A549 (cell line): ENCODE data around the gene THBS2. TPM values are rescaled to one million over a fixed set of nuclear protein-coding genes. Genes with fewer than 3 reads are reported as not detected.

ENCODE experiments used
- ATAC-seq, 2 experiments: fragments of 200-7000 bp in 1 of 2; fragments of >200 bp in 1 of 2; cut with Nextera tagmentation in 1 of 2; cut with Tn5 transposase in 1 of 2; 3 replicates each; pipeline versions ENCODE4 v1.8.0 to v1.9.1; 2018 to 2020; ENCODE audit warnings: mild to moderate bottlenecking in 1 of 2, moderate library complexity in 1 of 2
- CTCF ChIA-PET: fragments of 300-600 bp; sonication (Branson Sonifier 250); formaldehyde crosslinking; extraction: SDS; loops from one replicate; lab custom pipeline; 2021; ENCODE audit warnings: antibody characterized with exemption, inconsistent platforms; lab: Yijun Ruan, JAX
- POLR2A ChIA-PET: fragments of 350-600 bp; formaldehyde crosslinking; extraction: SDS; loops from one replicate; lab custom pipeline; 2021; ENCODE audit warnings: antibody characterized with exemption, inconsistent platforms; lab: Yijun Ruan, JAX
- DNase-seq, 2 experiments: peaks; one replicate each; pipeline versions ENCODE4 v3.0.0 to v3.0.0-alpha.2; 2011 to 2016; ENCODE audit warnings: low read depth in 1 of 2, low spot score in 1 of 2
- FAIRE-seq: peaks from 2 replicates; lab custom pipeline; 2011; peaks lifted over from hg19 to GRCh38; lab: Jason Lieb, UNC
- H3K27ac ChIP-seq, 2 experiments: fragments of >200 bp; sonication (Bioruptor Twin); formaldehyde crosslinking; 3 replicates each; pipeline ENCODE4 v1.5.1; 2016 to 2017
- H3K4me1 ChIP-seq: fragments of >200 bp; sonication (Bioruptor Twin); formaldehyde crosslinking; 3 replicates; pipeline ENCODE4 v1.6.1; 2016
- H3K4me2 ChIP-seq: fragments of >200 bp; sonication (Bioruptor Twin); formaldehyde crosslinking; 3 replicates; pipeline ENCODE4 v1.6.1; 2016
- H3K4me3 ChIP-seq: fragments of >200 bp; sonication (Bioruptor Twin); formaldehyde crosslinking; 3 replicates; pipeline ENCODE4 v1.5.1; 2016
- H3K9me3 ChIP-seq: fragments of >200 bp; sonication (Bioruptor Twin); formaldehyde crosslinking; 3 replicates; pipeline ENCODE4 v1.6.1; 2016
- CBX2 ChIP-seq: fragments of 200-600 bp; sonication (generic); IDR thresholded peaks from 2 replicates; pipeline ENCODE4 v1.6.1; 2016; ENCODE audit warnings: low read depth, mild to moderate bottlenecking, borderline replicate concordance
- CEBPB ChIP-seq, 2 experiments: fragments of >200 bp in 1 of 2; sonication (Bioruptor Twin) in 1 of 2; formaldehyde crosslinking in 1 of 2; IDR thresholded peaks; 2 replicates each; pipeline ENCODE4 v1.6.1; 2012 to 2016
- E2F6 ChIP-seq: IDR thresholded peaks from 2 replicates; pipeline ENCODE4 v1.6.1; 2012; ENCODE audit warnings: low read depth, borderline replicate concordance
- EP300 ChIP-seq, 2 experiments: fragments of >200 bp; sonication (Bioruptor Twin); formaldehyde crosslinking; IDR thresholded peaks; 2 replicates in 1 of 2; 3 replicates in 1 of 2; pipeline ENCODE4 v1.6.1; 2016 to 2017
- HES2 ChIP-seq: fragments of >200 bp; sonication (Bioruptor Twin); formaldehyde crosslinking; IDR thresholded peaks from 2 replicates; pipeline ENCODE4 v1.6.1; 2016
- HMGXB4 ChIP-seq: fragments of 250-450 bp; sonication (Bioruptor Pico); IDR thresholded peaks from 2 replicates; pipeline ENCODE4 v1.5.0; 2021; ENCODE audit warnings: mild to moderate bottlenecking, moderate library complexity, borderline replicate concordance
- HOXA7 ChIP-seq: fragments of 250-450 bp; sonication (Bioruptor Pico); IDR thresholded peaks from 2 replicates; pipeline ENCODE4 v1.5.0; 2020; ENCODE audit warnings: mild to moderate bottlenecking, moderate library complexity
- HOXB5 ChIP-seq: fragments of 250-450 bp; sonication (Bioruptor Pico); IDR thresholded peaks from 2 replicates; pipeline ENCODE4 v1.5.0; 2020; ENCODE audit warnings: mild to moderate bottlenecking, moderate library complexity
- KDM1A ChIP-seq: fragments of 200-600 bp; sonication (generic); IDR thresholded peaks from 2 replicates; pipeline ENCODE4 v1.6.1; 2016; ENCODE audit warnings: low read depth, mild to moderate bottlenecking
- MAFK ChIP-seq: fragments of 450-650 bp; IDR thresholded peaks from 2 replicates; pipeline ENCODE4 v1.6.1; 2014; ENCODE audit not compliant: partially characterized antibody
- NPAS2 ChIP-seq: fragments of 250-450 bp; sonication (Bioruptor Pico); IDR thresholded peaks from 2 replicates; pipeline ENCODE4 v1.8.0; 2022; ENCODE audit warnings: mild to moderate bottlenecking, moderate library complexity, borderline replicate concordance
- PHF8 ChIP-seq: fragments of 200-600 bp; sonication (generic); IDR thresholded peaks from 2 replicates; pipeline ENCODE4 v1.6.1; 2016; ENCODE audit warnings: low read depth, mild to moderate bottlenecking, antibody characterized with exemption, moderate library complexity, borderline replicate concordance
- POLR2A ChIP-seq: IDR thresholded peaks from 2 replicates; pipeline ENCODE4 v1.6.1; 2012; ENCODE audit warnings: mild to moderate bottlenecking, low read length
- RCOR1 ChIP-seq: fragments of 150-350 bp; IDR thresholded peaks from 2 replicates; pipeline ENCODE4 v1.6.1; 2014; ENCODE audit warnings: antibody characterized with exemption, low read length, low read depth
- REST ChIP-seq: fragments of 200-600 bp; sonication (generic); IDR thresholded peaks from 2 replicates; pipeline ENCODE4 v1.6.1; 2016; ENCODE audit warnings: antibody characterized with exemption, mild to moderate bottlenecking, moderate library complexity
- SMC3 ChIP-seq: fragments of >200 bp; sonication (Bioruptor Twin); formaldehyde crosslinking; IDR thresholded peaks from 3 replicates; pipeline ENCODE4 v1.6.1; 2018; ENCODE audit warnings: inconsistent platforms
- ZC3H11A ChIP-seq: fragments of 450-650 bp; IDR thresholded peaks from 2 replicates; pipeline ENCODE4 v1.6.1; 2014; ENCODE audit warnings: antibody characterized with exemption, mild to moderate bottlenecking
- ZFP36 ChIP-seq: fragments of 450-650 bp; IDR thresholded peaks from 2 replicates; pipeline ENCODE4 v1.6.1; 2014; ENCODE audit warnings: borderline replicate concordance; ENCODE audit not compliant: partially characterized antibody
- ZNF302 ChIP-seq: fragments of 250-450 bp; sonication (Bioruptor Pico); IDR thresholded peaks from 2 replicates; pipeline ENCODE4 v1.9.0; 2021; ENCODE audit warnings: inconsistent platforms, mild to moderate bottlenecking, moderate library complexity
- WGBS: methylation state at CpG from one replicate; pipeline ENCODE4 v1.1.6; 2017; ENCODE audit errors: missing lambda C conversion rate; 5-methylcytosine and 5-hydroxymethylcytosine counted together
- polyA plus RNA-seq, 4 experiments: library from polyadenylated mRNA; depleted of rRNA in 3 of 4; stranded (reverse); fragments of >200 nt; fragmentation: RNase III in 1 of 4; extraction: RNeasy Plus Mini Kit Qiagen cat#74134 plus additional on column Dnase treatment in 1 of 4; gene quantifications; 2 replicates in 3 of 4; 3 replicates in 1 of 4; pipeline ENCODE4 v1.2.3, GENCODE V29; 2011 to 2017

Gene THBS2
- polyA plus RNA-seq, 2 of the 4 experiments (the other 2 are of a cell fraction): 0.01 to 0.06 TPM

- TF ChIP-seq PHF8 (no peak), ZFP36 (no peak), HMGXB4 (CRISPR knock-in tag) (no peak), NPAS2 (CRISPR knock-in tag) (no peak), E2F6 (no peak)
Observed at GRCh38 chr6:169169941-169170582, 83.6 kb downstream of the THBS2 start (continued).

- POLR2A ChIA-PET: no interaction called here
- no peak for FAIRE-seq
- CTCF ChIA-PET: no interaction called here
- H3K27ac ChIP-seq: no peak overlapping the region
- no peak overlapping the region for H3K4me3 ChIP-seq
- no peaks in the 10 kb centered on the region for H3K9me3 ChIP-seq
- H3K4me2 ChIP-seq: no peak overlapping the region
- DNase-seq: no peak
- 0 out of 3 replicates have a peak, but pooled peaks cover 6% of the 10 kb centered on the region for H3K4me1 ChIP-seq
- no peak for TF ChIP-seq CBX2
- no peak for TF ChIP-seq EP300 (IDR thresholded peaks at IDR 0.05)
- TF ChIP-seq SMC3: no peak
- TF ChIP-seq HOXB5: no peak
- no peak for TF ChIP-seq POLR2A
- no peak for TF ChIP-seq NPAS2 (CRISPR knock-in tag)
- no peak for TF ChIP-seq HMGXB4 (CRISPR knock-in tag)
- TF ChIP-seq KDM1A: no peak
- no peak for TF ChIP-seq MAFK
- no peak for TF ChIP-seq ZC3H11A
- TF ChIP-seq ZNF302 (CRISPR knock-in tag): no peak
- TF ChIP-seq HES2: no peak
- no peak for TF ChIP-seq CEBPB (IDR thresholded peaks at IDR 0.05)
- TF ChIP-seq RCOR1: no peak
- TF ChIP-seq REST: no peak
- no peak for TF ChIP-seq HOXA7
- WGBS: 83% methylated on average over 17 of the region's 17 CpGs
- ATAC-seq: no peak
Observed at GRCh38 chr6:169169375-169169774, 84.3 kb downstream of the THBS2 start.
